Measurements from ENCODE around the gene CLN3. TPM values are rescaled to one million over a fixed set of nuclear protein-coding genes. Genes with fewer than 3 reads are reported as not detected.
"Not testable (repeated sequence)": the region's sequence is repeated elsewhere in the genome, so short reads cannot be mapped to it uniquely, and the experiment has no call there.

CLN3 gene
- polyA plus RNA-seq, 3 donors, result 37.0 to 113 (median 50.2) TPM

GRCh38 chr16:28438899-28439298 lies 53.0 kb downstream of the CLN3 start:
- H4K20me1 ChIP-seq (ENCODE audit: insufficient read depth, low read length); H3K4me3 Mint-ChIP-seq; H3K79me2 ChIP-seq (ENCODE audit: insufficient read depth, low read length); DNase-seq; H3K36me3 Mint-ChIP-seq; H3K27me3 Mint-ChIP-seq (ENCODE audit: low read depth in 3 of 3); H3K27ac Mint-ChIP-seq; H3K4me1 ChIP-seq (ENCODE audit: control insufficient read depth in 1 of 2, insufficient read depth in 2 of 2, low read length in 2 of 2); H3K9me3 ChIP-seq (replicated peaks in 1 of 2; ENCODE audit: control insufficient read depth in 1 of 2, insufficient read depth in 1 of 2, low read length in 2 of 2); H3K27ac ChIP-seq (ENCODE audit: low read depth in 1 of 2, low read length in 2 of 2); H3K27me3 ChIP-seq (ENCODE audit: control insufficient read depth in 2 of 2, insufficient read depth in 2 of 2, low read length in 2 of 2); H3K4me1 Mint-ChIP-seq; H3K9ac ChIP-seq (ENCODE audit: insufficient read depth, low read length, poor library complexity, severe bottlenecking); H2AFZ ChIP-seq (ENCODE audit: insufficient read depth, low read depth, low read length, poor library complexity, severe bottlenecking); H3K4me2 ChIP-seq (replicated peaks; ENCODE audit: extremely low read depth, low read length, poor library complexity, severe bottlenecking); H3K36me3 ChIP-seq (replicated peaks in 1 of 2; ENCODE audit: control insufficient read depth in 1 of 2, insufficient read depth in 2 of 2, low read length in 2 of 2); H3K4me3 ChIP-seq (replicated peaks in 1 of 3; ENCODE audit: low read depth in 2 of 3, low read length in 3 of 3); H3K9me3 Mint-ChIP-seq; intact Hi-C loops (cut with micrococcal nuclease): not testable (repeated sequence)
- no CpG with 5 or more reads among the region's 6 CpGs for WGBS (ENCODE audit: insufficient coverage)

- H3K27me3 ChIP-seq (ENCODE audit: control insufficient read depth in 2 of 2, insufficient read depth in 2 of 2, low read length in 2 of 2); H3K27me3 Mint-ChIP-seq (ENCODE audit: low read depth in 3 of 3); H3K36me3 Mint-ChIP-seq; H3K9ac ChIP-seq (ENCODE audit: insufficient read depth, low read length, poor library complexity, severe bottlenecking); H3K9me3 ChIP-seq (replicated peaks in 1 of 2; ENCODE audit: control insufficient read depth in 1 of 2, insufficient read depth in 1 of 2, low read length in 2 of 2); H4K20me1 ChIP-seq (ENCODE audit: insufficient read depth, low read length); DNase-seq; H3K27ac ChIP-seq (ENCODE audit: low read depth in 1 of 2, low read length in 2 of 2); H3K4me1 ChIP-seq (ENCODE audit: control insufficient read depth in 1 of 2, insufficient read depth in 2 of 2, low read length in 2 of 2); H3K9me3 Mint-ChIP-seq; H3K4me3 Mint-ChIP-seq; H3K4me2 ChIP-seq (replicated peaks; ENCODE audit: extremely low read depth, low read length, poor library complexity, severe bottlenecking); H3K36me3 ChIP-seq (replicated peaks in 1 of 2; ENCODE audit: control insufficient read depth in 1 of 2, insufficient read depth in 2 of 2, low read length in 2 of 2); H2AFZ ChIP-seq (ENCODE audit: insufficient read depth, low read depth, low read length, poor library complexity, severe bottlenecking); H3K27ac Mint-ChIP-seq; H3K79me2 ChIP-seq (ENCODE audit: insufficient read depth, low read length); H3K4me3 ChIP-seq (replicated peaks in 1 of 3; ENCODE audit: low read depth in 2 of 3, low read length in 3 of 3); intact Hi-C loops (cut with micrococcal nuclease); H3K4me1 Mint-ChIP-seq: not testable (repeated sequence)
- 100% methylated on average over 1 of the region's 29 CpGs for WGBS (ENCODE audit: insufficient coverage)
These were observed 56.5 kb downstream of the CLN3 start for GRCh38 chr16:28435340-28435739.

Other genes with a start within 250 kb of the CLN3 start
- gene SBK1, start 199.5 kb downstream of the CLN3 start, polyA plus RNA-seq, result under 1 TPM in 1 of 3 donors, not detected in 2; 0.04 TPM
- gene NPIPB6, start 128.6 kb downstream of the CLN3 start, polyA plus RNA-seq, result under 1 TPM; 0.16 to 0.89 (median 0.17) TPM
- 10 to 100 TPM; 15.2 to 48.8 (median 33.9) TPM for gene EIF3CL, start 88.2 kb downstream of the CLN3 start, polyA plus RNA-seq
- gene NPIPB7, start 19.7 kb downstream of the CLN3 start, polyA plus RNA-seq, result under 1 TPM in 1 of 3 donors, not detected in 2; 0.95 TPM
- gene APOBR, start 2.6 kb upstream of the CLN3 start, polyA plus RNA-seq, result 10 to 100 TPM in 1 of 3 donors, 1 to 10 TPM in 2; 1.9 to 48.6 (median 3.8) TPM
- 1 to 10 TPM in 2 of 3 donors, under 1 TPM in 1; 0.43 to 2.2 (median 1.2) TPM for gene IL27, start 14.8 kb upstream of the CLN3 start, polyA plus RNA-seq
- gene NUPR1, start 46.9 kb upstream of the CLN3 start, polyA plus RNA-seq, result 1 to 10 TPM in 1 of 3 donors, under 1 TPM in 1, not detected in 1; 0.01 to 1.9 TPM
- gene SGF29, start 61.8 kb upstream of the CLN3 start, polyA plus RNA-seq, result 10 to 100 TPM; 14.0 to 24.3 (median 18.8) TPM
- gene SULT1A2, start 105.0 kb upstream of the CLN3 start, polyA plus RNA-seq, result 1 to 10 TPM in 2 of 3 donors, not detected in 1; 1.1 to 4.6 TPM
- gene SULT1A1, start 118.0 kb upstream of the CLN3 start, polyA plus RNA-seq, result 100 to 1,000 TPM in 2 of 3 donors, 10 to 100 TPM in 1; 96.3 to 362 (median 320) TPM
- gene NPIPB8, start 146.0 kb upstream of the CLN3 start, polyA plus RNA-seq, result under 1 TPM in 1 of 3 donors, not detected in 2; 0.11 TPM
- 100 to 1,000 TPM; 120 to 187 (median 170) TPM for gene EIF3C, start 219.4 kb upstream of the CLN3 start, polyA plus RNA-seq